Endodermal cell (in vitro differentiated cells): ENCODE measurements around the gene CLDN4. TPM values are rescaled to one million over a fixed set of nuclear protein-coding genes. Genes with fewer than 3 reads are reported as not detected.

ENCODE experiments used
- DNase-seq: peaks from one replicate; pipeline ENCODE4 v3.0.0-alpha.2; 2017
- H3K27ac ChIP-seq: 2 replicates; pipeline ENCODE4 v1.5.1; 2013; ENCODE audit warnings: mild to moderate bottlenecking, low read depth, low read length, moderate library complexity
- H3K27me3 ChIP-seq: 2 replicates; pipeline ENCODE4 v1.6.1; 2013; ENCODE audit warnings: mild to moderate bottlenecking, low read length, moderate library complexity; ENCODE audit not compliant: insufficient read depth, control insufficient read depth, poor library complexity, severe bottlenecking
- H3K36me3 ChIP-seq: 2 replicates; pipeline ENCODE4 v1.7.0; 2013; ENCODE audit warnings: mild to moderate bottlenecking, low read length, moderate library complexity; ENCODE audit not compliant: control insufficient read depth, insufficient read depth
- H3K4me1 ChIP-seq: one replicate; pipeline ENCODE4 v1.7.0; 2013; ENCODE audit warnings: low read length; ENCODE audit not compliant: control insufficient read depth, insufficient read depth
- H3K4me3 ChIP-seq: 2 replicates; pipeline ENCODE4 v1.5.1; 2013; ENCODE audit warnings: mild to moderate bottlenecking, low read length, moderate library complexity
- H3K9ac ChIP-seq: 2 replicates; pipeline ENCODE4 v1.6.1; 2013; ENCODE audit warnings: mild to moderate bottlenecking, low read length, moderate library complexity; ENCODE audit not compliant: poor library complexity, severe bottlenecking; ENCODE audit errors: extremely low read depth
- H3K9me3 ChIP-seq: 2 replicates; pipeline ENCODE4 v1.6.1; 2013; ENCODE audit warnings: mild to moderate bottlenecking, low read length, moderate library complexity; ENCODE audit not compliant: control insufficient read depth
- H3K27ac Mint-ChIP-seq: 2 replicates; pipeline ENCODE4 v1.8.0; 2020; ENCODE audit warnings: mixed read lengths
- H3K27me3 Mint-ChIP-seq: 2 replicates; pipeline ENCODE4 v1.8.0; 2021; ENCODE audit warnings: mild to moderate bottlenecking, mixed read lengths; ENCODE audit not compliant: insufficient read depth
- H3K36me3 Mint-ChIP-seq: 2 replicates; pipeline ENCODE4 v1.8.0; 2020; ENCODE audit warnings: low read depth, mixed read lengths
- H3K4me1 Mint-ChIP-seq: 2 replicates; pipeline ENCODE4 v1.8.0; 2020; ENCODE audit warnings: mixed read lengths
- H3K4me3 Mint-ChIP-seq: 2 replicates; pipeline ENCODE4 v1.8.0; 2020; ENCODE audit warnings: mild to moderate bottlenecking, moderate library complexity, mixed read lengths
- H3K9me3 Mint-ChIP-seq: 2 replicates; pipeline ENCODE4 v1.8.0; 2020; ENCODE audit warnings: mild to moderate bottlenecking, mixed read lengths
- WGBS, 2 experiments: methylation state at CpG; one replicate each; pipeline versions ENCODE4 v1.1.5 to v1.1.7; 2013; ENCODE audit warnings: missing lambda C conversion rate in 2 of 2, mixed read lengths in 1 of 2; ENCODE audit not compliant: insufficient coverage in 1 of 2, insufficient read length in 1 of 2; 5-methylcytosine and 5-hydroxymethylcytosine counted together
- total RNA-seq, 2 donors: library from RNA; stranded (reverse); fragmentation: NEBNext Ultra II Directional in 1 of 2; extraction: Animal tissue kit (Norgen Biotek cat#: 25700) in 1 of 2; gene quantifications; 2 replicates in 1 of 2; 3 replicates in 1 of 2; pipeline ENCODE4 v1.2.1, GENCODE V29; 2021
- TF ChIP-seq, protein P1 (sequence below): fragments of 200-600 bp; sonication (generic); conservative IDR thresholded peaks from 2 replicates; pipeline ENCODE4 v1.5.0; 2021; ENCODE audit warnings: antibody characterized with exemption, mild to moderate bottlenecking

The CLDN4 gene
- total RNA-seq, 2 donors from 2014 or later: 5.6 to 9.7 TPM

DNA sequence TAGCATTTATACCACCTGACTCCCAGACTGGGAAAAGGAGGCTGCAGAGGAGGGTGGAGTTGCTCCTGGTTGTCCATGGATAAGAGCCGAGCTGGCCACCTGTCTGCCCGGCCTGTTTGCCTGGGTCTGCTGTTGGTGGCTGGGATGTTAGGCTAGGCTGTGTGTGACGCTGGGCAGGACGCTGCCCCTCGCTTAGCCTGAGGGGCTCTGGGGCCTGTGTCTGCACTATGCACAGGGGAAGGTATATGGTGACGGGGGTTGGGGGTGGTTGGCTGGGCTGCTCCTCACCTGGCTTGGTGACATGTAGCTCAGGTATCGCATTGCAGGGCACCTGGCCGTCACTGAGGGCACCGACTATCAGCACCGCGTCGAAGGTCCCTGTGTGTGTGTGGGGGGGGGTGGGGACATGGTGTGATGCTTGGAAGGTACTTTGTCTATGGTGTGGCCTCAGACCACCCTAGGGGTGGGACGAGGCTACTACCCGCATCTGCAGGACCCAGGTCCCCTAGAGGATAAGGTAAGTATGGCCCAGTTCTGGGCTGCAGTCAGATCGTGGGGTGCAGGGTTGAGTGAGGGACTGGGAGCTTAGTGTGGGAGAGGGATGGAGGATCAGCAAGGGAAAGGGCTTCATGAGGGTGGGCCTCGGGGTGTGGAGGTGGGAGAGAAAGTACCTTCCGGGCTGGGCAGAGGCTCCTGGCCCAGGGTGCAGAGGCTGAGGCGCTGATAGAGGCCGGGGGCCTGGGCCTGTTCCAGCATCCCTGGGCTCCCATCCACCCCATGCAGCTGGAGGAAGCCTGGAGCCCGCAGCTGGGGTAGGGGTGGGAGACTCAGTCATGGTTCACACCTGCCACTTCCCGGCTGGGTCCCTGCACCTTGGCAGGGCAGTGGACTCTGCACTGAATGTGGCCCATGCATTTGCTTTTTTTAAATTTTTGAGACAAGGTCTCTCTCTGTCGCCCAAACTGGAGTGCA, 9.2 kb downstream of the CLDN4 start:
- no peak overlapping the region for H3K4me3 Mint-ChIP-seq
- Histone ChIP-seq H3K36me3 (no peaks in the 10 kb centered on the region), H3K9ac (no peak overlapping the region), H3K27me3 (no peaks in the 10 kb centered on the region), H3K27ac (no peak overlapping the region), H3K4me3 (no peak overlapping the region), H3K4me1 (no peaks in the 10 kb centered on the region), H3K9me3 (no peaks in the 10 kb centered on the region)
- TF ChIP-seq, protein P1, sequence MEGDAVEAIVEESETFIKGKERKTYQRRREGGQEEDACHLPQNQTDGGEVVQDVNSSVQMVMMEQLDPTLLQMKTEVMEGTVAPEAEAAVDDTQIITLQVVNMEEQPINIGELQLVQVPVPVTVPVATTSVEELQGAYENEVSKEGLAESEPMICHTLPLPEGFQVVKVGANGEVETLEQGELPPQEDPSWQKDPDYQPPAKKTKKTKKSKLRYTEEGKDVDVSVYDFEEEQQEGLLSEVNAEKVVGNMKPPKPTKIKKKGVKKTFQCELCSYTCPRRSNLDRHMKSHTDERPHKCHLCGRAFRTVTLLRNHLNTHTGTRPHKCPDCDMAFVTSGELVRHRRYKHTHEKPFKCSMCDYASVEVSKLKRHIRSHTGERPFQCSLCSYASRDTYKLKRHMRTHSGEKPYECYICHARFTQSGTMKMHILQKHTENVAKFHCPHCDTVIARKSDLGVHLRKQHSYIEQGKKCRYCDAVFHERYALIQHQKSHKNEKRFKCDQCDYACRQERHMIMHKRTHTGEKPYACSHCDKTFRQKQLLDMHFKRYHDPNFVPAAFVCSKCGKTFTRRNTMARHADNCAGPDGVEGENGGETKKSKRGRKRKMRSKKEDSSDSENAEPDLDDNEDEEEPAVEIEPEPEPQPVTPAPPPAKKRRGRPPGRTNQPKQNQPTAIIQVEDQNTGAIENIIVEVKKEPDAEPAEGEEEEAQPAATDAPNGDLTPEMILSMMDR: peak; percentile 74
- no peaks in the 10 kb centered on the region for H3K27me3 Mint-ChIP-seq
- H3K4me1 Mint-ChIP-seq: peaks cover 10% of the 10 kb centered on the region
- H3K27ac Mint-ChIP-seq: no peak overlapping the region
- 93 to 94% methylated on average over 7 to 22 of the region's 22 CpGs for WGBS, 2 experiments
- peak; percentile 73 for DNase-seq
- H3K36me3 Mint-ChIP-seq: peaks cover 5% of the 10 kb centered on the region
- peaks cover 4% of the 10 kb centered on the region for H3K9me3 Mint-ChIP-seq

DNA sequence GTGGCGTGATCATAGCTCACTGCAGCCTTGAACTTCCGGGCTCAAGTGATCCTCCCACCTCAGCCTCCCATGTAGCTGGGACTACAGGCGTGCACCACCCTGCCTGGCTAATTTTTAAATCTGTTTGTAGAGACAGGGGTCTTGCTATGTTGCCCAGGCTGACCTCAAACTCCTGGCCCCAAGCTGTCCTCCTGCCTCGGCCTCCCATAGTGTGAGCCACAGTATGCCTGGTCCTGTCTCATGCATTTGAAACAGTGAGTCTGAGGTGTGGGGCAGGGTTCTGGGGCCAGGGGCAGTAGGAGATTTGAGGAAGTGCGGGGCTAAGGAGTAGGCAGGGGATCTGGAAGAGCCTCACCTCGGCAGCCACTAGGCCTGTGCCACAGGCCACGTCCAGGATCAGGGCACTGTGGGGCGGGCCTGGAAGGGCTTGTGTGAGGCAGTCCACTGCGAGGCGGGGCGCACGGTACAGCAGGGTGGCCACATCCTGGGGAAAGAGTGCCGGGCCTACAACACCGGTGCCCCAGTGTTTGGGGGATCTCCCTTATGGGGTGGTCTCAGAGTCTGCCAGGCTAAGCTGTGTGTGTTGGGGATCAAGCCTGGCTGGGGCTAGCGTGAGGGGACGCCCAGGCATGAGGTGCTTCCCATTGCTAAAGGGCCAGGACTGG, 10.1 kb downstream of the CLDN4 start:
- Histone ChIP-seq H3K36me3 (no peaks in the 10 kb centered on the region), H3K27ac (no peak overlapping the region), H3K27me3 (no peaks in the 10 kb centered on the region), H3K9ac (no peak overlapping the region), H3K9me3 (no peaks in the 10 kb centered on the region), H3K4me1 (no peaks in the 10 kb centered on the region), H3K4me3 (no peak overlapping the region)
- Mint-ChIP-seq H3K27ac (no peak overlapping the region), H3K4me3 (no peak overlapping the region), H3K9me3 (peaks cover 4% of the 10 kb centered on the region), H3K4me1 (peaks cover 10% of the 10 kb centered on the region), H3K27me3 (no peaks in the 10 kb centered on the region), H3K36me3 (peaks cover 5% of the 10 kb centered on the region)
- 93 to 95% methylated on average over 8 to 16 of the region's 16 CpGs for WGBS, 2 experiments
- no peak for DNase-seq
- TF ChIP-seq, protein P1: no peak

DNA sequence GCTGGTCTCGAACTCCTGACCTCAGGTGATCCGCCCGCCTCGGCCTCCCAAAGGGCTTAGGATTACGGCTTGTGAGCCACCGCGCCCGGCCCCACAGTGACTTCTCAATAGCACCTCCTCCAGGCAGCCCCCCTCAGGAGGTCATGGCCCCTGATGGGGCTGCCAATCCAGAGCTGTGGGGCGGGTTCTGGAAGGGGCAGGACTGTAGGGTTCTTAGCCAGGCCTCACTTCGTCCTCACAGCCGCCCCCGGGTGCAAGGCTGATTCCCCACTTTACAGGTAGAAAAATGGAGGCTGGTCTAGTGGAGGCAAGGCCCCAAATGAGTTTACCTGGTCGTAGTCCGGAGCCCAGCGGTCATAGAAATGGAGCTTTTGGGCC, 10.9 kb downstream of the CLDN4 start:
- Histone ChIP-seq H3K4me3 (peak overlapping the region; percentile 83), H3K4me1 (no peaks in the 10 kb centered on the region), H3K36me3 (no peaks in the 10 kb centered on the region), H3K9ac (peak overlapping the region; percentile 62), H3K27ac (no peak overlapping the region), H3K9me3 (no peaks in the 10 kb centered on the region), H3K27me3 (no peaks in the 10 kb centered on the region)
- H3K36me3 Mint-ChIP-seq: peaks cover 5% of the 10 kb centered on the region
- H3K9me3 Mint-ChIP-seq: peaks cover 4% of the 10 kb centered on the region
- TF ChIP-seq, protein P1: no peak
- peak; percentile 88 for DNase-seq
- H3K4me3 Mint-ChIP-seq: peak overlapping the region; percentile 78
- WGBS, 2 experiments: 74 to 79% methylated on average over 3 to 15 of the region's 15 CpGs
- peaks cover 10% of the 10 kb centered on the region for H3K4me1 Mint-ChIP-seq
- peak overlapping the region; percentile 92 for H3K27ac Mint-ChIP-seq
- H3K27me3 Mint-ChIP-seq: no peaks in the 10 kb centered on the region
